GM18951 (cell line): ENCODE results near the gene MTRFR.

Source experiments
- POLR2A ChIP-seq: IDR thresholded peaks from 4 replicates; pipeline ENCODE4 v1.6.1; 2011; ENCODE audit warnings: mild to moderate bottlenecking; ENCODE audit not compliant: insufficient read length, insufficient read depth; ENCODE audit errors: extremely low read depth
- in situ Hi-C: fragments of 300-500 bp; cut with MboI; formaldehyde crosslinking; loops from one replicate; pipeline ENCODE4 v1.12.0; 2022; ENCODE audit warnings: low sequenced_read_pairs, mixed read lengths, inconsistent platforms; ENCODE audit not compliant: unreplicated experiment

The MTRFR gene

DNA sequence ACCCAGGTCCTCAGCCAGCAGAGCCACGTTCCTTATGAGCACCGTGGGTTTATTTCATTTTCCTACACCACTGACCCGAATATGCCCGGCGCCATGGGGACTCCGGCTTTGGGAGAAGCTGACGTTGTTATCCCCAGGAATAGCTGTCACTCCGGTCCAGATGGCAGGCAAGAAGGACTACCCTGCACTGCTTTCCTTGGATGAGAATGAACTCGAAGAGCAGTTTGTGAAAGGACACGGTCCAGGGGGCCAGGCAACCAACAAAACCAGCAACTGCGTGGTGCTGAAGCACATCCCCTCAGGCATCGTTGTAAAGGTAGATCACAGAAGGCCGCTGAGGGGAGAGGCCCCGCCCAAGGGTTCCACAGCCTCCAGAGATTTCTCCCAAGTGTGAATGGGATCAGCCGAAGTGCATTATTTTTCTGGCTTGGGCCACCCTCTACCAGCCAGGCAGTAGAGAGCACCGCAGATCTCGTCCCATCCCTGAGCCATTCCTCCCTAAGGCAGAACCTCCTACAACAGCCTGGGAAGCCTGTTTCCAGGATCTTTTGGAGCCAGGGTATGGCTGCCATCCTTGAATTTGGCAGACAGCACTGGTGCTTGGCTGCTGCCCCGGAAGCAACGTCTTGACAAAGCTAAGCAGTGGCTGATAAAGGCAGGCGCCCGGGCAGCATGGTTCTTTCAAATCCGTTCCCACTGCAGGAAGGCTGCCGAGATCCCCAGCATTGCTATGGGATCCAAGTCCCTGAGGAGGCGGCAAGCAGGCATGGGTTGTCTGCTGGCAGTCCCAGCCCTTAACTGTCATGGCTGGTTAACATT, 20.6 kb downstream of the MTRFR start:
- no peak for TF ChIP-seq POLR2A
- in situ Hi-C loops: no loop called here

DNA sequence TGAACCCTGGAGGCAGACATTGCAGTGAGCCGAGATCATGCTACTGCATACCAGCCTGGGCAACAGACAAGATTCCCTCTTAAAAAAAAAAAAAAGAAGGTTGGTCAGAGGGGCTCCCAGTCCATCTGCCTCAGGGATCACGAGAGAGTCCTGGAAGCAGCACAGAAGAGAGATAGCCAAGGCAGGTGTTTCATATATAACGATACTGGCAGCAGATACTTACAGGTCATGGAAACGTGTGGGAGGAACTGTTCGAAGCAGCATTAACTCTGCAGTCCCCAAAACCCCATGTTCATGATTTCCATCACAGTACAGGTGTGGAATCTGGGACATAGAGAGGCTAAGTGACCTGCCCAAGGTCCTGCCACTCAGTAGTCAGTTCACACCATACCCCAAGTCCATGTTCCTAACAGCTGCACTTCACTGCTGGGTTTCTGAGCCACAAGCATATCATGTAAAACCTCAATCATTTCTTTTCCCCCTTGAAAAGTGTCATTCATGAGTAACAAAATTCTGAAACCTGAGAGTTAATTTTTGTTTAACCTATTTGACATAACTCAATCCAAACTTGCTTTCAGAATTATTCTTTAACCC, 21.7 kb downstream of the MTRFR start:
- in situ Hi-C loops: no loop called here
- no peak for TF ChIP-seq POLR2A

DNA sequence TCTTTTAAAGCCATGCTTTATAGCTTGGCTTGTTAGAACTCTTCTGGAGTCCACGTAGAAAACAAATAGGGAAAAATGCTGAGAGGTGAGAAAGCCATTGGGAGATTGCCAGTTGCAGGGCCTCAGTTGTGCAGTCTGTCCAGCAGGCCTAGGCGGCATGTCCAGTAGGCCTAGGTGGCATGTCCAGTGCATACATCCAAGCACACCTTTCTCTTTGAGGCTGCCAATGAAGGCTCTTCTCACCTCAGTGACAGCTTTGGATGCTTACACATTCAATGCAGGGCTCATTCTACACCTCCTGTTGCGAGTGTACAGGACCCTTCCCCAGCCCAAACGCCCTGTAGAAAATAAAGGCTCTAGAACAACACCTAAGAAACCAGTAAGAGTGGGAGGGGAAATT, 25.4 kb downstream of the MTRFR start:
- in situ Hi-C loops: no loop called here
- no peak for TF ChIP-seq POLR2A

DNA sequence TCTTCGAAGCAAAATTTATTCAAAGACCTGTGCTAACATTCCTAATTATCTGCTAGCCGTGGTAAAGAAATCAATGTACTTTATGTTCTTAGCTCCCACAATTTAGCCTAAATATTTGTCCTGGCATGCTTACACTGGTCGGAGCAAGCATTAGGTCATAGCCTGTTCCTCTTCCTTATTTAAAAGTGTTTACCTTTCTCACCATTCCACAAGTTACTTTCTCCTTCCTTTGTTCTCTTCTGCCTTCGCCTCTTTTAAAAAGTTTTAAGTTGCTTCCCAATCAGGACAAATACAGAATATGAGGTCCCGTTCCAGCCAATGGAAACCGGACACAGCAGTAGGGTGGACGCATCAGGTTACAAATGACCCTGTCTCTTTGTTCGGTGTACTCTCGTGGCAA, 26.8 kb downstream of the MTRFR start:
- in situ Hi-C loops: loop anchor here (10.0 kb wide), 1 partner anchor 335 kb away; no protein-coding TSS in a partner anchor
- TF ChIP-seq POLR2A: no peak

DNA sequence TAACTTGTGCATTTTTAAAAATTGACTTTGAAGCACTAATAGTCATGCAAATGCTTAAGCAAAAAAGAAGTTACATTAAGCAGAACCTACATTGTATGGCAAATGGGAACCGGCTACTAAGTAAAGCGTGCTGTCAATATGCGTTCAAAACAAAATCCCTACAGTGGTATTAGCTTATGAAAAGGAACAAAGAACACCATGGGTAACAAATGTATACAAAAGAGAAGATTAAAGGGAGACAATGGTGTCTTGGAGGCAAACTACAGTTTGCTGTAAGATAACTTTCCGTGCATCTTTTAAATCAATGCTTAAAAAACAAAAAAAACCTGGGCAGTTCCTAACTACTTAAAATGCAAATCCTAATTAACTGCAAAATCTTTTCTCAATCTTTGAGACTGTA, 28.0 kb downstream of the MTRFR start:
- no peak for TF ChIP-seq POLR2A
- in situ Hi-C loops: loop anchor here (10.0 kb wide), 1 partner anchor 334 kb away; no protein-coding TSS in a partner anchor

DNA sequence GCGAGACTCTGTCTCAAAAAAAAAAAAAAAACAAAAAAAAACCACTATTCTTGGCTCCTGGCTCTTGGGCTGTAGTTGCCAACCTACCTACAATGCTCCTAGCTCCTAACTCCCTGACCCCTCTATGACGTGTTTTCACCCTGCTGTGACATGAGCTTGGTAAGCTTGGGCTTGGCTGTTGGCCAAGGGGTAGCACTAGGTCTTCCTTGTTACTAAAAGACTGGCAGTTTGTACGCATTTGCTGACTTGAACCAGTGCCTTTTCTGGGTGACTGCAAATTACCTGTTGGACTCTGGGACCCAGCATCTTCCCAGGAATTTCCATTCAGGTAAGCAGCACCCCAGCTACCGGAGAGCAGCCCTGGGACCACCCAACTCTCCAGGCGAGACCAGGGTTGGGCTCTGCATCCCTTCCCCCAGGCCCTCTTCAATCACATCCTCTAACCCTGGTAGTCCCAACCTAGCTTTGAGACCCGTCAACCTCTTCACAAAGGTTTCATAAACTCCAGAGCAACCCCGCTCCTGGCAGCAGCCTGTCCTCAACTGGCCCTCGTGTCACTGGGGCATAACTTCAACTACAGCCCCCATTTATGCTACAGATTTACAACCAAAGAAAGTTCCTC, 30.1 kb downstream of the MTRFR start:
- in situ Hi-C loops: loop anchor here (10.0 kb wide), 1 partner anchor 331 kb away; no protein-coding TSS in a partner anchor
- no peak for TF ChIP-seq POLR2A

DNA sequence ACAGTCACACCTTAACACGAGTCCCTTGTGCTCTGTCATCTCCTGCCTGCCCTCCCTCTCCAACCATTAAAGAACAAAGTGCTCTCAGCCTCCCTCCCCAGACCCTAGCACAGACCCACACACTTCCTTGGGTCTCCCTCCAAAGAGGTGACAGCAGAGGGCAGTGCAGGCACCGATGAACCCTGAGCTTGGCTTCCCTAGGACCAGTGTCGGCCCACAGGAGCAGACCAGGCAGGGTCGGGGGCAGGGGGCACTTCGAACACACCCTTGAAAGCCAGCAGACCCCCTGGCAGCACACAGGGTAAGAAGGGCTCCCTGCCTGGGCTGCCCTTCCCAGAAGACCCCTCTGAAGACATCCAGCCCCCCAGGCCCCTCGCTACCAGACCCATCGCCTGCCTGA, 31.4 kb downstream of the MTRFR start:
- TF ChIP-seq POLR2A: no peak
- in situ Hi-C loops: loop anchor here (10.0 kb wide), 1 partner anchor 330 kb away; no protein-coding TSS in a partner anchor

DNA sequence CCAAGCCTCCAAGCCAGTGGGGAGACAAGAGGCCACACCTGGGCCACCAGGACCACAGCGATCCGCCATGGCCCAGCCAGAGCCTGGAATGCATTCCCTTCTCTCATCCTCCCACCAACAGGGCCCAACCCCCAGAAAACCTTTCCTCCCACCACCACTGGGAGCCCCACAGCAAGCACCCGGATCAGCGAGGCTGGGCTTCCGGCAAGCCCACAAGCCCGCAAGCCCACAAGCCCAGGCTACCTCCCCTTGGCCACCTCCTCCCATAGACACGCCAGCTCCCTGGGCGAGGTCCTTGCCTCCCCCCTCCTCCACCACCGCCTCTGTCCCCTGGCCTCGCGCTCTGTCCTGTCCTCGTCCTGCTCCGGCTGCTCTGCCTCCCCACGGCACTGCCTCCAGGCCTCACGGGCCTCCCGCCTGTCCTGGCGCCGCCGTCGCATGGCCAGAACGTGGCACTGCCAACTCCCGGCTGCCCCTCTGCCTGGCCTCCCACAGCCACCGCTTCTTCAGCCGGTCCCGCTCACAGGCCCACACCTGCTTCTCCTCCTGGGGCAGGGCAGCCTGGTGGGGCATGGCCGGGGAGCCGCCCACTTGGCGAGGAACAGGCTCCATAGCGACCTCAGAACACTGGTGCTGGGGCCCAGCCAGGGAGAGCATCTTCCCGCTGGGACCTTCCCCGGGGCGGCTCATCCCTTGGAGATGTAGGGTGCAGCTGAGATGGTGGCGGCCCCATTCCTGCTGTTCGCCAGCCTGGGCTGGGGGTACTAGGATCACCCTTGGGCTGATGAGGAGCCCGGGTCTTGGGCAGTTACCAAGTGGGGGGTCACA, 32.8 kb downstream of the MTRFR start:
- in situ Hi-C loops: loop anchor here (10.0 kb wide), 1 partner anchor 329 kb away; no protein-coding TSS in a partner anchor
- TF ChIP-seq POLR2A: no peak

DNA sequence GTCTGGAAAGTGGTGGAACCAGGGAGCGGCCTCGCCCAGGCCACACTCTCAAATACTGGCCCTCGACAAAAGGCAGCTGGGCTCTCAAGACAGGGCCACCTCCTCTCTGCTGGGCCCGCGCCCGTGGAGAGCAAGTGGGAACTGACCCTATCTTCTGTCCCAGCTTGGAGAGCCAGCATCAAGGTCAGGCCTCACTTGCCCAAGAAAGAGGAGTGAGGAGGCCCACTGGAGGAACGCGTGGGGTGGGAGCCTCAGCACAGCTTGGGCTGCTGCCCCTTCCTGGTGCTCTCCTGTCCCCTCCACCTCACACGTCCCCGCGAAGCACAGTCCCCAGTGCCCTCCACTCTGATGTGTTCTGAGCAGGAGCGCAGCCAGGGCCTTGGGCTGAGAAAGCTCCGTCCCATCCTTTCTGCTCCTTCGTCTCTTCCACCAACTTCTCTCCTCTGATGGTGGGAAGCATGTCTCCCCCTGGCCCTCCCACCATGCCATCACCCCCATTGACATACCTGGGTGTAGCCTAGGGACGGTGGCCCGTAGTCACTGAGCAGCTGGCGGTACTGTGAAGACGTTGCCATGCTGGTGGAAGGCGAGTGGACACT, 33.5 kb downstream of the MTRFR start:
- no peak for TF ChIP-seq POLR2A
- in situ Hi-C loops: loop anchor here (10.0 kb wide), 1 partner anchor 328 kb away; no protein-coding TSS in a partner anchor

DNA sequence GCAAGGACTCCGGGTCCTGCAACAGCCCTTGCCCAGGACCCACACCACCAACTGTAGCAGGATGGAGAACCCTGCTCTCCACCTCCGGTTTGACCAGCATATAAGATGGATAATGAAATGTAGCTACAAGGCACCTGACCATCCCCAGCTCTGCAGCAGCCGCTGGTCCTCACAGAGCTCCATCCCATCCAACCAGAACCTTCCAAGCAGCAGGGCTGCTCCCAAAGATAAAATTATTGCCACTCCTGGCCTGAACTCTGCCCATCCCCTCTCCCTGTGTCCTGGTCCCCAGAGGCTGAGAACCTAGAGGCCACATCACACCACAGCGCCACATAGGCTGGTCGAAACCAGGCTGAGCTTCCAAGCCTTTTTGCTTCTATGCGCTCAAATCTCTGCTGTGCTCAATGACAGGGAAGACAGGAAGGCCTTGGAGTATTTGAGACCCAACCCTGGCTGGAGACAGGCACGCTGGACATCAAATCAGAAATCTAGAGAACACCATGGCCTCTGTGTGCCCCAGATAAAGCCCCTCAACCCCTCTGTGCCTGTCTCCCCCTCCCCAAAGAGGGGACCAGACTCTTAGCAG, 34.2 kb downstream of the MTRFR start:
- TF ChIP-seq POLR2A: no peak
- in situ Hi-C loops: loop anchor here (10.0 kb wide), 1 partner anchor 327 kb away; no protein-coding TSS in a partner anchor

DNA sequence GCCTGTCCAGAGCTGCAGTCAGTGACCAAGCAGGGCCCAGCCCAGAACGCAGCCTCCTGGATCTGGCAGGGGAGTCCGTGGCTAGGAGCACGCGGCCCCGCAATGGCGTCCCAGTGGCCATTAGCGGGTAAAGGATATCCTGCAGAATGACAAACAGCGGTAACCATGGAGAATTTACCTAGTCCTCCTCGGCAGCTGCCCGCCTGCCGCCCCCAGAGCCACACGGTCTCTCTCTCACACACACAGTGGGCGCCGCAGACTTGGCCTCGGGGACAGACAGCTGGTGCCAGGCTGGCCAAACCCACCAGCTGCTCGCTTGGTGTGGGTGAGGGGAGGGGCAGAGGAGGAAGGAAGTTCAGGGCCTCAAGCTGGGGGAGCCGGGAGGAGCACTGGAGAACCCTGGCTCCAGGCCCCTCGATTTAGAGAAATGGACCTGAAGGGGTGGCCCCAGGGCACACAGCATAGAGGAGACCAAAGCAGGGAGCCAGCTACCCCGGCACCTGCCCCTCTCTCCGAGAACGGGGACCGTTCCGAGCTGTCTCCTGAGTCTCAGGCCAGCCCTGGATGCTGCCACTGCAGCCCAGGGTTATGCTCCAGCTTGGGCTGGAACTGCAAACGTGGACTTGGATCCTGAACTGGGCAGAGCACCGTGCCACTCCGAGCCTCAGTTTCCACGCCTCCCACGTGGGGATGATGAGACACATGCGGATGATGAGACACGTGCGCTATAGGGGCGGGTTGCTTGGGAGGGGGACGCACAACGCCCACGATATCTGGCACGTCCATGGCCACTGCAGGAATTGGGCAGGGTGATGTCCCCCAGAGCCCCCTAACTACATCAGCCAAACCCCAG, 35.0 kb downstream of the MTRFR start:
- in situ Hi-C loops: loop anchor here (10.0 kb wide), 1 partner anchor 327 kb away; no protein-coding TSS in a partner anchor

More for the DNA sequence above, 35.0 kb downstream of the MTRFR start:
- TF ChIP-seq POLR2A: no peak
